Measurements from ENCODE around the gene CDC42BPA.

CDC42BPA gene

GRCh38 chr1:227225715-227226346 lies 92.5 kb downstream of the CDC42BPA start:
- no peak for TF ChIP-seq ZFP3 (CRISPR knock-in tag; IDR thresholded peaks at IDR 0.05)
- peak; percentile 88 for ATAC-seq

GRCh38 chr1:227223171-227223806 lies 95.0 kb downstream of the CDC42BPA start:
- no peak for TF ChIP-seq TOX (CRISPR knock-in tag; IDR thresholded peaks at IDR 0.05; ENCODE audit: borderline replicate concordance)
- no peak for ATAC-seq

GRCh38 chr1:227219715-227220292 lies 98.5 kb downstream of the CDC42BPA start:
- no peak for ATAC-seq
- TF ChIP-seq TOX (CRISPR knock-in tag; IDR thresholded peaks at IDR 0.05; ENCODE audit: borderline replicate concordance) = no peak
- TF ChIP-seq GLIS3 (CRISPR knock-in tag; IDR thresholded peaks at IDR 0.05) = no peak
- TF ChIP-seq PATZ1 (CRISPR knock-in tag; IDR thresholded peaks at IDR 0.05; ENCODE audit: borderline replicate concordance) = no peak
- TF ChIP-seq BACH2 (CRISPR knock-in tag; IDR thresholded peaks at IDR 0.05; ENCODE audit: borderline replicate concordance) = no peak
- no peak for TF ChIP-seq TSHZ2 (CRISPR knock-in tag; IDR thresholded peaks at IDR 0.05)
- no peak for TF ChIP-seq CSDC2 (CRISPR knock-in tag; IDR thresholded peaks at IDR 0.05)
- no peak for TF ChIP-seq TCF4 (CRISPR knock-in tag; IDR thresholded peaks at IDR 0.05; ENCODE audit: borderline replicate concordance)
- no peak for TF ChIP-seq ARNTL (CRISPR knock-in tag; IDR thresholded peaks at IDR 0.05; ENCODE audit: borderline replicate concordance, low read depth)
- TF ChIP-seq CREB5 (CRISPR knock-in tag; IDR thresholded peaks at IDR 0.05; ENCODE audit: low read depth) = no peak
- no peak for TF ChIP-seq ZNF565 (CRISPR knock-in tag; conservative IDR thresholded peaks at IDR 0.05; ENCODE audit: low read depth)
- no peak for TF ChIP-seq ZFP30 (CRISPR knock-in tag; IDR thresholded peaks at IDR 0.05)
- TF ChIP-seq RARB (CRISPR knock-in tag; IDR thresholded peaks at IDR 0.05) = no peak
- TF ChIP-seq ISL1 (CRISPR knock-in tag; IDR thresholded peaks at IDR 0.05) = no peak
- TF ChIP-seq ZFP3 (CRISPR knock-in tag; IDR thresholded peaks at IDR 0.05) = no peak

GRCh38 chr1:227218870-227219573 lies 99.3 kb downstream of the CDC42BPA start:
- no peak for ATAC-seq
- no peak for TF ChIP-seq ZNF70 (CRISPR knock-in tag; IDR thresholded peaks at IDR 0.05)
- no peak for TF ChIP-seq ESRRG (CRISPR knock-in tag; IDR thresholded peaks at IDR 0.05)
- TF ChIP-seq ZC3H10 (CRISPR knock-in tag; IDR thresholded peaks at IDR 0.05) = no peak
- TF ChIP-seq OSR1 (CRISPR knock-in tag; IDR thresholded peaks at IDR 0.05) = no peak

GRCh38 chr1:227215863-227216510 lies 102.3 kb downstream of the CDC42BPA start:
- peak; percentile 49; the same call in 2 of the 3 replicates for ATAC-seq
- TF ChIP-seq ZNF565 (CRISPR knock-in tag; conservative IDR thresholded peaks at IDR 0.05; ENCODE audit: low read depth) (no peak), RARB (CRISPR knock-in tag; IDR thresholded peaks at IDR 0.05) (no peak), OSR1 (CRISPR knock-in tag; IDR thresholded peaks at IDR 0.05) (no peak), ZC3H10 (CRISPR knock-in tag; IDR thresholded peaks at IDR 0.05) (no peak), TCF4 (CRISPR knock-in tag; IDR thresholded peaks at IDR 0.05; ENCODE audit: borderline replicate concordance) (no peak), CSDC2 (CRISPR knock-in tag; IDR thresholded peaks at IDR 0.05) (no peak), ZFP30 (CRISPR knock-in tag; IDR thresholded peaks at IDR 0.05) (no peak), PPARA (CRISPR knock-in tag; IDR thresholded peaks at IDR 0.05; ENCODE audit: borderline replicate concordance) (no peak), TOX (CRISPR knock-in tag; IDR thresholded peaks at IDR 0.05; ENCODE audit: borderline replicate concordance) (no peak), TSHZ2 (CRISPR knock-in tag; IDR thresholded peaks at IDR 0.05) (no peak), GLIS3 (CRISPR knock-in tag; IDR thresholded peaks at IDR 0.05) (no peak), POU6F1 (CRISPR knock-in tag; IDR thresholded peaks at IDR 0.05; ENCODE audit: borderline replicate concordance, low read depth) (no peak), ZFP3 (CRISPR knock-in tag; IDR thresholded peaks at IDR 0.05) (no peak)
